GM18502 (cell line): Measurements from ENCODE around the gene TBC1D3B.
"Not testable (repeated sequence)": the region's sequence is repeated elsewhere in the genome, so short reads cannot be mapped to it uniquely, and the experiment has no call there.

ENCODE experiments used
- ATAC-seq: cut with Tn5 transposase; IDR thresholded peaks from one replicate; pipeline ENCODE4 v1.9.1; 2021; ENCODE audit warnings: mild to moderate bottlenecking; ENCODE audit not compliant: unreplicated experiment, poor library complexity

TBC1D3B gene

GRCh38 chr17:36131931-36132330 lies 44.5 kb downstream of the TBC1D3B start:
- no peak for ATAC-seq

- no peak for ATAC-seq
Observed at GRCh38 chr17:36131421-36131820, 45.0 kb downstream of the TBC1D3B start.

- ATAC-seq = no peak
Observed at GRCh38 chr17:36130346-36130745, 46.1 kb downstream of the TBC1D3B start.

GRCh38 chr17:36129616-36130015 lies 46.8 kb downstream of the TBC1D3B start:
- ATAC-seq = no peak

- no peak for ATAC-seq
Observed at GRCh38 chr17:36128411-36128978, 47.9 kb downstream of the TBC1D3B start.

- ATAC-seq = no peak
Observed at GRCh38 chr17:36127911-36128310, 48.5 kb downstream of the TBC1D3B start.

- no peak for ATAC-seq
Observed at GRCh38 chr17:36127199-36127893, 49.1 kb downstream of the TBC1D3B start.

- no peak for ATAC-seq
Observed at GRCh38 chr17:36124879-36125824, 51.3 kb downstream of the TBC1D3B start.

- ATAC-seq = no peak
Observed at GRCh38 chr17:36123431-36123830, 53.0 kb downstream of the TBC1D3B start.

- ATAC-seq = not testable (repeated sequence)
Observed at GRCh38 chr17:36121099-36121498, 55.3 kb downstream of the TBC1D3B start.

- no peak for ATAC-seq
Observed at GRCh38 chr17:36120221-36120620, 56.2 kb downstream of the TBC1D3B start.

- ATAC-seq = no peak
Observed at GRCh38 chr17:36118477-36119353, 57.7 kb downstream of the TBC1D3B start.

- no peak for ATAC-seq
Observed at GRCh38 chr17:36117505-36118382, 58.7 kb downstream of the TBC1D3B start.
